NCI-H82 treated with DMSO at 0.1 percent for 48 hours (cell line): Measurements from ENCODE around the gene SNRPD2.
A peak's percentile ranks its signal among the peaks of the same experiment; 100 is the strongest.
"Not testable (repeated sequence)": the region's sequence is repeated elsewhere in the genome, so short reads cannot be mapped to it uniquely, and the experiment has no call there.

ENCODE experiments used
- DNase-seq: peaks from one replicate; lab custom pipeline; 2025; ENCODE audit not compliant: unreplicated experiment; lab: John Stamatoyannopoulos, UW

The SNRPD2 gene

GRCh38 chr19:45691516-45692186, at the start of gene SNRPD2:
TSS of gene SNRPD2 (minus strand) at chr19:45691953. CDS start at chr19:45691888, 65 bp downstream.
- DNase-seq: peak; percentile 90

GRCh38 chr19:45739498-45740439, 48.0 kb upstream of the SNRPD2 start:
- DNase-seq: no peak

- no peak for DNase-seq
Measured at GRCh38 chr19:45733160-45733810, 41.5 kb upstream of the SNRPD2 start, which contains the start of gene MEIOSIN. TSS of gene MEIOSIN (plus strand) at chr19:45733439. CDS start at chr19:45735377, 1,938 bp downstream.

- peak; percentile 100 for DNase-seq
Measured at GRCh38 chr19:45730368-45731288, 38.9 kb upstream of the SNRPD2 start, which contains the start of gene FBXO46. TSS of gene FBXO46 (minus strand) at chr19:45730896. CDS start at chr19:45713495, 17,401 bp downstream.

GRCh38 chr19:45729800-45730290, 38.1 kb upstream of the SNRPD2 start:
- DNase-seq: no peak

GRCh38 chr19:45728683-45729082, 36.9 kb upstream of the SNRPD2 start:
- not testable (repeated sequence) for DNase-seq

- DNase-seq: not testable (repeated sequence)
Measured at GRCh38 chr19:45720065-45720464, 28.3 kb upstream of the SNRPD2 start.

- no peak for DNase-seq
Measured at GRCh38 chr19:45717983-45718650, 26.4 kb upstream of the SNRPD2 start.

GRCh38 chr19:45717131-45717982, 25.6 kb upstream of the SNRPD2 start:
- DNase-seq: peak; percentile 99

GRCh38 chr19:45716359-45717130, 24.8 kb upstream of the SNRPD2 start:
- no peak for DNase-seq

- no peak for DNase-seq
Measured at GRCh38 chr19:45715139-45715538, 23.4 kb upstream of the SNRPD2 start.

- no peak for DNase-seq
Measured at GRCh38 chr19:45713141-45713540, 21.4 kb upstream of the SNRPD2 start.

GRCh38 chr19:45712699-45713067, 20.9 kb upstream of the SNRPD2 start:
- DNase-seq: no peak

GRCh38 chr19:45711851-45712698, 20.3 kb upstream of the SNRPD2 start:
- no peak for DNase-seq

- no peak for DNase-seq
Measured at GRCh38 chr19:45710356-45711130, 18.8 kb upstream of the SNRPD2 start.

GRCh38 chr19:45705710-45706415, 14.1 kb upstream of the SNRPD2 start:
- no peak for DNase-seq
